Hepatocyte (in vitro differentiated cells): Measurements from ENCODE around the gene ZIC5. TPM values are rescaled to one million over a fixed set of nuclear protein-coding genes. Genes with fewer than 3 reads are reported as not detected.

Experiments
- DNase-seq: peaks from one replicate; pipeline ENCODE4 v3.0.0-alpha.2; 2016; ENCODE audit warnings: low spot score
- H2AFZ ChIP-seq: fragments of 200-600 bp; sonication (generic); 2 replicates; pipeline ENCODE4 v1.6.0; 2016; ENCODE audit warnings: antibody characterized with exemption, mild to moderate bottlenecking
- H3K27ac ChIP-seq: fragments of 200-600 bp; sonication (generic); 2 replicates; pipeline ENCODE4 v1.5.1; 2016; ENCODE audit warnings: mild to moderate bottlenecking
- H3K27me3 ChIP-seq: fragments of 200-600 bp; sonication (generic); 2 replicates; pipeline ENCODE4 v1.6.1; 2016
- H3K36me3 ChIP-seq: fragments of 200-600 bp; sonication (generic); replicated peaks from 2 replicates; pipeline ENCODE4 v1.5.1; 2016; ENCODE audit warnings: low read depth; ENCODE audit not compliant: insufficient read depth
- H3K4me1 ChIP-seq: fragments of 200-600 bp; sonication (generic); 2 replicates; pipeline ENCODE4 v1.5.1; 2016; ENCODE audit warnings: mild to moderate bottlenecking, moderate library complexity; ENCODE audit not compliant: insufficient read depth
- H3K4me2 ChIP-seq: fragments of 200-600 bp; sonication (generic); 2 replicates; pipeline ENCODE4 v1.6.0; 2016
- H3K4me3 ChIP-seq: fragments of 200-600 bp; sonication (generic); 2 replicates; pipeline ENCODE4 v1.5.1; 2016; ENCODE audit warnings: mild to moderate bottlenecking
- H3K79me2 ChIP-seq: fragments of 200-600 bp; sonication (generic); 2 replicates; pipeline ENCODE4 v1.6.0; 2017; ENCODE audit warnings: mild to moderate bottlenecking
- H3K9me2 ChIP-seq: fragments of 200-600 bp; sonication (generic); replicated peaks from 2 replicates; pipeline ENCODE4 v1.6.0; 2017; ENCODE audit warnings: mild to moderate bottlenecking; ENCODE audit not compliant: insufficient read depth
- H3K9me3 ChIP-seq: fragments of 200-600 bp; sonication (generic); 2 replicates; pipeline ENCODE4 v1.5.1; 2016; ENCODE audit warnings: low read depth, mild to moderate bottlenecking
- H4K20me1 ChIP-seq: fragments of 200-600 bp; sonication (generic); 2 replicates; pipeline ENCODE4 v1.6.0; 2016; ENCODE audit warnings: mild to moderate bottlenecking; ENCODE audit not compliant: insufficient read depth, poor library complexity, severe bottlenecking
- CTCF ChIP-seq: fragments of 200-600 bp; sonication (generic); IDR thresholded peaks from 2 replicates; pipeline ENCODE4 v1.5.1; 2016; ENCODE audit warnings: antibody characterized with exemption, mild to moderate bottlenecking; ENCODE audit not compliant: poor library complexity
- EZH2 ChIP-seq: fragments of 200-600 bp; sonication (generic); IDR thresholded peaks from 2 replicates; pipeline ENCODE4 v1.6.1; 2016; ENCODE audit warnings: antibody characterized with exemption, mild to moderate bottlenecking, borderline replicate concordance
- EZH2phosphoT487 ChIP-seq: fragments of 200-600 bp; sonication (generic); IDR thresholded peaks from one replicate; pipeline ENCODE4 v1.6.1; 2018; ENCODE audit warnings: antibody characterized with exemption, mild to moderate bottlenecking, low read depth, moderate library complexity; ENCODE audit not compliant: unreplicated experiment, severe bottlenecking
- WGBS: methylation state at CpG from one replicate; pipeline ENCODE4 v1.1.6; 2016; ENCODE audit warnings: low lambda C conversion rate; ENCODE audit errors: missing lambda C conversion rate; 5-methylcytosine and 5-hydroxymethylcytosine counted together
- polyA plus RNA-seq: library from polyadenylated mRNA; unstranded; fragments of >200 nt; fragmentation: Nextera tagmentation; extraction: Ambion mirVana; gene quantifications from 2 replicates; pipeline ENCODE4 v1.2.1, GENCODE V29; 2016
- total RNA-seq: library from RNA; depleted of rRNA; stranded (reverse); fragments of >200 nt; gene quantifications from 2 replicates; pipeline ENCODE4 v1.2.3, GENCODE V29; 2014

Gene ZIC5
- total and polyA plus RNA-seq, 2 experiments from 2014 or later: 0.13 TPM; not detected in 1

GRCh38 chr13:99968521-99969452, 2.8 kb downstream of the ZIC5 start:
- Histone ChIP-seq H4K20me1 (no peaks in the 10 kb centered on the region), H3K9me2 (no peaks in the 10 kb centered on the region), H3K27ac (no peak overlapping the region), H2AFZ (peak overlapping the region; percentile 71), H3K36me3 (no peaks in the 10 kb centered on the region), H3K9me3 (no peaks in the 10 kb centered on the region), H3K4me2 (peak overlapping the region; percentile 84), H3K4me3 (no peak overlapping the region), H3K79me2 (no peaks in the 10 kb centered on the region), H3K27me3 (peaks cover 88% of the 10 kb centered on the region), H3K4me1 (peaks cover 21% of the 10 kb centered on the region)
- TF ChIP-seq EZH2: no peak
- TF ChIP-seq EZH2phosphoT487: peak; percentile 81
- DNase-seq: no peak
- 3% methylated on average over 64 of the region's 81 CpGs for WGBS

- Histone ChIP-seq H4K20me1 (no peaks in the 10 kb centered on the region), H3K9me2 (no peaks in the 10 kb centered on the region), H2AFZ (peak overlapping the region; percentile 71), H3K79me2 (no peaks in the 10 kb centered on the region), H3K27ac (no peak overlapping the region), H3K4me1 (peaks cover 21% of the 10 kb centered on the region), H3K9me3 (no peaks in the 10 kb centered on the region), H3K36me3 (no peaks in the 10 kb centered on the region), H3K4me3 (no peak overlapping the region), H3K27me3 (peaks cover 88% of the 10 kb centered on the region), H3K4me2 (peak overlapping the region; percentile 84)
- TF ChIP-seq EZH2phosphoT487: no peak
- no peak for TF ChIP-seq CTCF
- TF ChIP-seq EZH2: peak; percentile 14
- 5% methylated on average over 35 of the region's 58 CpGs for WGBS
- no peak for DNase-seq
These were observed 3.6 kb downstream of the ZIC5 start for GRCh38 chr13:99967869-99968520.

GRCh38 chr13:99967498-99967868, 4.1 kb downstream of the ZIC5 start:
- H3K4me3 ChIP-seq: no peak overlapping the region
- no peak overlapping the region for H3K27ac ChIP-seq
- no peaks in the 10 kb centered on the region for H3K9me2 ChIP-seq
- H4K20me1 ChIP-seq: no peaks in the 10 kb centered on the region
- peaks cover 21% of the 10 kb centered on the region for H3K4me1 ChIP-seq
- H3K9me3 ChIP-seq: no peaks in the 10 kb centered on the region
- H3K36me3 ChIP-seq: no peaks in the 10 kb centered on the region
- WGBS: 50% methylated on average over 9 of the region's 9 CpGs
- H2AFZ ChIP-seq: peak overlapping the region; percentile 71
- DNase-seq: no peak
- H3K27me3 ChIP-seq: peaks cover 88% of the 10 kb centered on the region
- H3K4me2 ChIP-seq: peak overlapping the region; percentile 84
- TF ChIP-seq EZH2phosphoT487 (peak; percentile 76), EZH2 (peak; percentile 72), CTCF (no peak)
- no peaks in the 10 kb centered on the region for H3K79me2 ChIP-seq
